ENCODE results near the gene RASSF4. TPM values are rescaled to one million over a fixed set of nuclear protein-coding genes. Genes with fewer than 3 reads are reported as not detected.

RASSF4 gene
- total and polyA plus RNA-seq, 2 donors (not counting 3 experiments of a cell fraction or from before 2014, with no cell fraction given), result 7.6 to 8.2 TPM

DNA sequence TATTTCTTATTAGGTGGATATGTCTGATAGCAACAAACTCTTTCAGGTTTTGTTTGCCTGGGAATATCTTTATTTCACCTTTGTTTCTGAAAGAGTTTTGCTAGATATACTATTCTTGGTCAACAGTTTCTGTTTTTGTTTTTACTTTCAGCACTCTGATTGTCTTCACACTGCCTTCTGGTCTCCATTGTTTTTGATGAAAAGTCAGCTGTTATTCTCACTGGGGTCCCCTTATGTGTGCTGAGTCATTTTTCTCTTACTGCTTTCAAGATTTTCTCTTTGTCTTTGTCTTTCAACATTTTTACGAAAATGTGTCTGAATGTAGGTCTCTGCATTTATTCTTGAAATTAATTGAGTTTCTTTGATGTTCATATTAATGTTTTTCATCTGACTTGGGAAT lies 15.2 kb upstream of the RASSF4 start:
- TF ChIP-seq FOS (IDR thresholded peaks at IDR 0.05; ENCODE audit: borderline replicate concordance, insufficient read depth, low read length), result no peak
- no peak for TF ChIP-seq CTCF (IDR thresholded peaks at IDR 0.05; ENCODE audit: extremely low read depth in 1 of 2, insufficient read depth in 1 of 2, low read depth in 1 of 2, low read length in 2 of 2)
- TF ChIP-seq POLR2AphosphoS5 (IDR thresholded peaks at IDR 0.05; ENCODE audit: insufficient read depth, low read depth, low read length), result no peak
- no peak for TF ChIP-seq JUN (IDR thresholded peaks at IDR 0.05; ENCODE audit: borderline replicate concordance, insufficient read depth, insufficient read length, low read depth)
- Histone ChIP-seq H3K27me3 (ENCODE audit: control insufficient read depth in 2 of 2, insufficient read depth in 2 of 2, low read length in 2 of 2) (peaks cover 8 to 12% of the 10 kb centered on the region in 2 experiments), H3K4me2 (ENCODE audit: insufficient read depth, low read length) (no peak overlapping the region), H3K9me1 (replicated peaks; ENCODE audit: control insufficient read depth, extremely low read depth, insufficient read depth, low read length) (no peaks in the 10 kb centered on the region), H3K36me3 (ENCODE audit: control insufficient read depth in 2 of 2, extremely low read depth in 1 of 2, insufficient read depth in 2 of 2, low read length in 2 of 2) (no peaks in the 10 kb centered on the region), H3K9ac (replicated peaks; ENCODE audit: extremely low read depth, insufficient read depth, low read length) (no peak overlapping the region), H3K27ac (ENCODE audit: insufficient read depth, low read depth, low read length) (no peak overlapping the region), H4K20me1 (replicated peaks; ENCODE audit: control insufficient read depth, extremely low read depth, insufficient read depth, low read length) (no peaks in the 10 kb centered on the region), H3K79me2 (ENCODE audit: control insufficient read depth, insufficient read depth, low read length) (no peaks in the 10 kb centered on the region), H3K9me3 (replicated peaks; ENCODE audit: control insufficient read depth, insufficient read depth, low read length) (no peaks in the 10 kb centered on the region), H3K4me1 (ENCODE audit: control insufficient read depth, extremely low read depth, insufficient read depth, low read length) (no peaks in the 10 kb centered on the region), H2AFZ (ENCODE audit: low read depth, low read length) (no peak overlapping the region), H3K4me3 (replicated peaks in 1 of 3; ENCODE audit: insufficient read depth in 1 of 3, low read depth in 1 of 3, low read length in 3 of 3) (no peak overlapping the region)
- FAIRE-seq (no peak), DNase-seq (ENCODE audit: low read depth, low spot score) (no peak)
- no TSS peak for BruUV-seq (replicated peaks)
- ChIA-PET POLR2A (no interaction called here), CTCF (interaction anchor here (0.7 to 1.0 kb wide), 3 partner anchors 10 to 244 kb away, joined by 3 read pairs; no protein-coding TSS in a partner anchor)
- intact Hi-C loops (cut with micrococcal nuclease), result no loop called here
- dilution Hi-C loops (cut with MboI; ENCODE audit: extremely low pct_ligation_motif_present, low sequenced_read_pairs), result no loop called here

GRCh38 chr10:44946205-44946604 lies 13.4 kb upstream of the RASSF4 start:
- no peaks in the 10 kb centered on the region for H4K20me1 ChIP-seq (replicated peaks; ENCODE audit: control insufficient read depth, extremely low read depth, insufficient read depth, low read length)
- ChIA-PET POLR2A (interaction anchor here (0.6 kb wide), 1 partner anchor 266 kb away, joined by 4 read pairs; no protein-coding TSS in a partner anchor), CTCF (interaction anchor here (1.0 to 2.4 kb wide), 3 partner anchors 13 to 21 kb away, joined by 3 to 10 read pairs (median 3); no protein-coding TSS in a partner anchor)
- no TSS peak for BruUV-seq (replicated peaks)
- peaks cover 5 to 7% of the 10 kb centered on the region in 2 experiments for H3K27me3 ChIP-seq (ENCODE audit: control insufficient read depth in 2 of 2, insufficient read depth in 2 of 2, low read length in 2 of 2)
- H3K27ac ChIP-seq (ENCODE audit: insufficient read depth, low read depth, low read length), result no peak overlapping the region
- no peaks in the 10 kb centered on the region for H3K79me2 ChIP-seq (ENCODE audit: control insufficient read depth, insufficient read depth, low read length)
- no peaks in the 10 kb centered on the region for H3K9me3 ChIP-seq (replicated peaks; ENCODE audit: control insufficient read depth, insufficient read depth, low read length)
- no peak overlapping the region for H3K4me3 ChIP-seq (replicated peaks in 1 of 3; ENCODE audit: insufficient read depth in 1 of 3, low read depth in 1 of 3, low read length in 3 of 3)
- no peak overlapping the region for H3K4me2 ChIP-seq (ENCODE audit: insufficient read depth, low read length)
- H3K9me1 ChIP-seq (replicated peaks; ENCODE audit: control insufficient read depth, extremely low read depth, insufficient read depth, low read length), result no peaks in the 10 kb centered on the region
- H3K9ac ChIP-seq (replicated peaks; ENCODE audit: extremely low read depth, insufficient read depth, low read length), result no peak overlapping the region
- FAIRE-seq, result no peak
- TF ChIP-seq CTCF (IDR thresholded peaks at IDR 0.05; ENCODE audit: extremely low read depth in 1 of 2, insufficient read depth in 1 of 2, low read depth in 1 of 2, low read length in 2 of 2) (no peak), POLR2AphosphoS5 (IDR thresholded peaks at IDR 0.05; ENCODE audit: insufficient read depth, low read depth, low read length) (no peak), EZH2 (IDR thresholded peaks at IDR 0.05; ENCODE audit: borderline replicate concordance, low read depth, low read length, severe bottlenecking) (no peak), FOS (IDR thresholded peaks at IDR 0.05; ENCODE audit: borderline replicate concordance, insufficient read depth, low read length) (no peak), JUN (IDR thresholded peaks at IDR 0.05; ENCODE audit: borderline replicate concordance, insufficient read depth, insufficient read length, low read depth) (no peak), MYC (IDR thresholded peaks at IDR 0.05; ENCODE audit: low read depth, low read length) (no peak), GATA2 (IDR thresholded peaks at IDR 0.05; ENCODE audit: insufficient read depth, insufficient read length, low read depth, low read length) (no peak), POLR2A (IDR thresholded peaks at IDR 0.05; ENCODE audit: low read depth, low read length) (no peak)
- TF ChIP-seq, protein P1, sequence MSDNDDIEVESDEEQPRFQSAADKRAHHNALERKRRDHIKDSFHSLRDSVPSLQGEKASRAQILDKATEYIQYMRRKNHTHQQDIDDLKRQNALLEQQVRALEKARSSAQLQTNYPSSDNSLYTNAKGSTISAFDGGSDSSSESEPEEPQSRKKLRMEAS (IDR thresholded peaks at IDR 0.05; ENCODE audit: insufficient read depth, insufficient read length), result no peak
- no peaks in the 10 kb centered on the region for H3K36me3 ChIP-seq (ENCODE audit: control insufficient read depth in 2 of 2, extremely low read depth in 1 of 2, insufficient read depth in 2 of 2, low read length in 2 of 2)
- no peak for DNase-seq (ENCODE audit: low read depth, low spot score)
- dilution Hi-C loops (cut with MboI; ENCODE audit: extremely low pct_ligation_motif_present, low sequenced_read_pairs) (no loop called here), intact Hi-C loops (cut with micrococcal nuclease) (no loop called here)
- H2AFZ ChIP-seq (ENCODE audit: low read depth, low read length), result no peak overlapping the region
- H3K4me1 ChIP-seq (ENCODE audit: control insufficient read depth, extremely low read depth, insufficient read depth, low read length), result no peaks in the 10 kb centered on the region
